Measurements from ENCODE around the gene GSE1.

- TF ChIP-seq CREB1 (CRISPR knock-in tag; IDR thresholded peaks at IDR 0.05) (no peak), SMAD3 (CRISPR knock-in tag; IDR thresholded peaks at IDR 0.05; ENCODE audit: borderline replicate concordance) (no peak), MAX (CRISPR knock-in tag; IDR thresholded peaks at IDR 0.05) (no peak), CTCF (IDR thresholded peaks at IDR 0.05) (no peak), NR2C2 (CRISPR knock-in tag; IDR thresholded peaks at IDR 0.05) (no peak), ZNF138 (CRISPR knock-in tag; conservative IDR thresholded peaks at IDR 0.05) (no peak), USF1 (CRISPR knock-in tag; IDR thresholded peaks at IDR 0.05) (no peak)
These were observed 61.3 kb downstream of the GSE1 start for GRCh38 chr16:85674418-85674755.
